ENCODE results near the gene CENPO. TPM values are rescaled to one million over a fixed set of nuclear protein-coding genes. Genes with fewer than 3 reads are reported as not detected.

CENPO gene
- total RNA-seq, 1 donor from 2014 or later = 17.5 TPM

GRCh38 chr2:24761866-24762265, 31.4 kb upstream of the CENPO start:
- Mint-ChIP-seq H3K27me3 (ENCODE audit: low read depth, unreplicated experiment) (no peaks in the 10 kb centered on the region), H3K4me1 (ENCODE audit: low read depth, unreplicated experiment) (peaks cover 2% of the 10 kb centered on the region), H3K9me3 (ENCODE audit: unreplicated experiment) (no peaks in the 10 kb centered on the region), H3K36me3 (ENCODE audit: low read depth, unreplicated experiment) (peaks cover 6% of the 10 kb centered on the region), H3K4me3 (ENCODE audit: unreplicated experiment) (no peak overlapping the region), H3K27ac (ENCODE audit: unreplicated experiment) (no peak overlapping the region)
- H3K9ac ChIP-seq (ENCODE audit: low read length) = no peak overlapping the region
- H3K27ac ChIP-seq (ENCODE audit: low read depth, low read length) = no peak overlapping the region
- no peaks in the 10 kb centered on the region for H3K27me3 ChIP-seq (ENCODE audit: insufficient read depth, low read length)
- no peak for TF ChIP-seq EZH2 (IDR thresholded peaks at IDR 0.05; ENCODE audit: insufficient read depth, low read length)
- TF ChIP-seq CTCF (IDR thresholded peaks at IDR 0.05; ENCODE audit: insufficient read depth, low read depth, low read length) = no peak
- no peaks in the 10 kb centered on the region for H3K4me1 ChIP-seq (ENCODE audit: insufficient read depth, low read length)
- DNase-seq (ENCODE audit: low read depth) (no peak), FAIRE-seq (no peak)
- H3K36me3 ChIP-seq (ENCODE audit: insufficient read depth, low read length) = peaks cover 5% of the 10 kb centered on the region
- no peak overlapping the region for H3K4me3 ChIP-seq (ENCODE audit: insufficient read depth, low read depth, low read length)
- H4K20me1 ChIP-seq (ENCODE audit: insufficient read depth, low read length) = no peaks in the 10 kb centered on the region
- no peak overlapping the region for H3K4me2 ChIP-seq (ENCODE audit: low read length)
- H3K79me2 ChIP-seq (ENCODE audit: insufficient read depth, low read length) = no peaks in the 10 kb centered on the region
- no peak overlapping the region for H2AFZ ChIP-seq (ENCODE audit: low read depth, low read length)
- no peaks in the 10 kb centered on the region for H3K9me3 ChIP-seq (ENCODE audit: insufficient read depth, low read depth, low read length)

- Histone ChIP-seq H3K27me3 (ENCODE audit: insufficient read depth, low read length) (no peaks in the 10 kb centered on the region), H3K36me3 (ENCODE audit: insufficient read depth, low read length) (peaks cover 5% of the 10 kb centered on the region), H3K4me2 (ENCODE audit: low read length) (no peak overlapping the region), H3K9ac (ENCODE audit: low read length) (no peak overlapping the region), H3K79me2 (ENCODE audit: insufficient read depth, low read length) (no peaks in the 10 kb centered on the region), H2AFZ (ENCODE audit: low read depth, low read length) (no peak overlapping the region), H3K27ac (ENCODE audit: low read depth, low read length) (no peak overlapping the region), H3K4me1 (ENCODE audit: insufficient read depth, low read length) (no peaks in the 10 kb centered on the region), H3K9me3 (ENCODE audit: insufficient read depth, low read depth, low read length) (no peaks in the 10 kb centered on the region), H3K4me3 (ENCODE audit: insufficient read depth, low read depth, low read length) (no peak overlapping the region), H4K20me1 (ENCODE audit: insufficient read depth, low read length) (no peaks in the 10 kb centered on the region)
- peaks cover 2% of the 10 kb centered on the region for H3K4me1 Mint-ChIP-seq (ENCODE audit: low read depth, unreplicated experiment)
- H3K27ac Mint-ChIP-seq (ENCODE audit: unreplicated experiment) = no peak overlapping the region
- no peaks in the 10 kb centered on the region for H3K27me3 Mint-ChIP-seq (ENCODE audit: low read depth, unreplicated experiment)
- TF ChIP-seq CTCF (IDR thresholded peaks at IDR 0.05; ENCODE audit: insufficient read depth, low read depth, low read length) (no peak), EZH2 (IDR thresholded peaks at IDR 0.05; ENCODE audit: insufficient read depth, low read length) (no peak)
- DNase-seq (ENCODE audit: low read depth) = no peak
- no peak overlapping the region for H3K4me3 Mint-ChIP-seq (ENCODE audit: unreplicated experiment)
- H3K36me3 Mint-ChIP-seq (ENCODE audit: low read depth, unreplicated experiment) = peaks cover 6% of the 10 kb centered on the region
- FAIRE-seq = no peak
- H3K9me3 Mint-ChIP-seq (ENCODE audit: unreplicated experiment) = no peaks in the 10 kb centered on the region
These were observed 30.7 kb upstream of the CENPO start for GRCh38 chr2:24762518-24762917.

- Histone ChIP-seq H3K27ac (ENCODE audit: low read depth, low read length) (no peak overlapping the region), H3K9ac (ENCODE audit: low read length) (no peak overlapping the region), H3K27me3 (ENCODE audit: insufficient read depth, low read length) (no peaks in the 10 kb centered on the region), H3K36me3 (ENCODE audit: insufficient read depth, low read length) (peaks cover 3% of the 10 kb centered on the region), H3K4me2 (ENCODE audit: low read length) (no peak overlapping the region), H3K4me1 (ENCODE audit: insufficient read depth, low read length) (no peaks in the 10 kb centered on the region), H3K4me3 (ENCODE audit: insufficient read depth, low read depth, low read length) (no peak overlapping the region), H4K20me1 (ENCODE audit: insufficient read depth, low read length) (no peaks in the 10 kb centered on the region), H3K9me3 (ENCODE audit: insufficient read depth, low read depth, low read length) (no peaks in the 10 kb centered on the region), H2AFZ (ENCODE audit: low read depth, low read length) (no peak overlapping the region), H3K79me2 (ENCODE audit: insufficient read depth, low read length) (no peaks in the 10 kb centered on the region)
- H3K27ac Mint-ChIP-seq (ENCODE audit: unreplicated experiment) = no peak overlapping the region
- DNase-seq (ENCODE audit: low read depth) = no peak
- H3K36me3 Mint-ChIP-seq (ENCODE audit: low read depth, unreplicated experiment) = peaks cover 9% of the 10 kb centered on the region
- TF ChIP-seq EZH2 (IDR thresholded peaks at IDR 0.05; ENCODE audit: insufficient read depth, low read length) = no peak
- no peak for TF ChIP-seq CTCF (IDR thresholded peaks at IDR 0.05; ENCODE audit: insufficient read depth, low read depth, low read length)
- no peak overlapping the region for H3K4me3 Mint-ChIP-seq (ENCODE audit: unreplicated experiment)
- H3K27me3 Mint-ChIP-seq (ENCODE audit: low read depth, unreplicated experiment) = no peaks in the 10 kb centered on the region
- H3K9me3 Mint-ChIP-seq (ENCODE audit: unreplicated experiment) = no peaks in the 10 kb centered on the region
- peaks cover 3% of the 10 kb centered on the region for H3K4me1 Mint-ChIP-seq (ENCODE audit: low read depth, unreplicated experiment)
- no peak for FAIRE-seq
These were observed 29.4 kb upstream of the CENPO start for GRCh38 chr2:24763843-24764242.
